PFSK-1 (cell line): Measurements from ENCODE around the gene CRISP2.

Source experiments
- FOXP2 ChIP-seq: optimal IDR thresholded peaks from 2 replicates; pipeline ENCODE3; 2011; ENCODE audit warnings: borderline replicate concordance, control low read depth, inconsistent platforms; ENCODE audit not compliant: insufficient read depth; ENCODE audit errors: extremely low read length, extremely low read depth
- POLR2AphosphoS5 ChIP-seq: IDR thresholded peaks from 2 replicates; pipeline ENCODE4 v1.6.1; 2012; ENCODE audit warnings: low read depth, mild to moderate bottlenecking, control low read depth, low read length, moderate library complexity
- REST ChIP-seq, 2 experiments: IDR thresholded peaks; 2 replicates each; pipeline versions ENCODE4 v1.6.1 to v1.8.0; 2011 to 2012; ENCODE audit warnings: low read depth in 2 of 2, low read length in 2 of 2, control low read depth in 1 of 2, inconsistent platforms in 1 of 2, mild to moderate bottlenecking in 1 of 2, moderate library complexity in 1 of 2; ENCODE audit not compliant: insufficient read depth in 1 of 2
- SIN3A ChIP-seq: IDR thresholded peaks from 2 replicates; pipeline ENCODE4 v1.6.1; 2012; ENCODE audit warnings: mild to moderate bottlenecking, low read length, moderate library complexity, borderline replicate concordance; ENCODE audit not compliant: insufficient read depth
- TAF1 ChIP-seq: IDR thresholded peaks from 2 replicates; pipeline ENCODE4 v1.6.1; 2012; ENCODE audit warnings: low read length, control low read depth, borderline replicate concordance; ENCODE audit not compliant: insufficient read depth

CRISP2 gene

GRCh38 chr6:49648036-49648435 lies 65.3 kb downstream of the CRISP2 start:
- TF ChIP-seq FOXP2, result no peak
- no peak for TF ChIP-seq POLR2AphosphoS5
- no peak for TF ChIP-seq TAF1
- TF ChIP-seq SIN3A, result no peak
- TF ChIP-seq REST (IDR thresholded peaks at IDR 0.05; ENCODE audit: insufficient read depth in 1 of 2, low read depth in 2 of 2, low read length in 2 of 2), result no peak

GRCh38 chr6:49647476-49647875 lies 65.9 kb downstream of the CRISP2 start:
- no peak for TF ChIP-seq TAF1
- no peak for TF ChIP-seq REST (IDR thresholded peaks at IDR 0.05; ENCODE audit: insufficient read depth in 1 of 2, low read depth in 2 of 2, low read length in 2 of 2)
- no peak for TF ChIP-seq POLR2AphosphoS5
- TF ChIP-seq SIN3A, result no peak
- TF ChIP-seq FOXP2, result no peak

- TF ChIP-seq TAF1 (no peak), REST (IDR thresholded peaks at IDR 0.05; ENCODE audit: insufficient read depth in 1 of 2, low read depth in 2 of 2, low read length in 2 of 2) (no peak), SIN3A (no peak), POLR2AphosphoS5 (no peak), FOXP2 (no peak)
Measured at GRCh38 chr6:49646942-49647341, 66.4 kb downstream of the CRISP2 start.

- no peak for TF ChIP-seq POLR2AphosphoS5
- TF ChIP-seq SIN3A, result no peak
- TF ChIP-seq FOXP2, result no peak
- no peak for TF ChIP-seq TAF1
- TF ChIP-seq REST (IDR thresholded peaks at IDR 0.05; ENCODE audit: insufficient read depth in 1 of 2, low read depth in 2 of 2, low read length in 2 of 2), result no peak
Measured at GRCh38 chr6:49646130-49646824, 67.1 kb downstream of the CRISP2 start.

GRCh38 chr6:49645139-49645538 lies 68.2 kb downstream of the CRISP2 start:
- TF ChIP-seq SIN3A, result no peak
- no peak for TF ChIP-seq REST (IDR thresholded peaks at IDR 0.05; ENCODE audit: insufficient read depth in 1 of 2, low read depth in 2 of 2, low read length in 2 of 2)
- no peak for TF ChIP-seq FOXP2
- no peak for TF ChIP-seq TAF1
- no peak for TF ChIP-seq POLR2AphosphoS5
